PC-9 (cell line): ENCODE results near the gene DYSF.

ENCODE experiments used
- CTCF ChIP-seq: fragments of 200-600 bp; sonication (generic); conservative IDR thresholded peaks from 2 replicates; pipeline ENCODE4 v1.6.1; 2017; ENCODE audit warnings: mixed run types, antibody characterized with exemption, mild to moderate bottlenecking, moderate library complexity
- EZH2 ChIP-seq: fragments of 200-600 bp; sonication (generic); IDR thresholded peaks from 2 replicates; pipeline ENCODE4 v1.8.0; 2017; ENCODE audit warnings: antibody characterized with exemption, low read depth

- TF ChIP-seq CTCF: no peak
- no peak for TF ChIP-seq EZH2
These were observed 187.1 kb downstream of the DYSF start for GRCh38 chr2:71640489-71640888.
